Chondrocyte (in vitro differentiated cells): ENCODE results near the gene PTPRG. TPM values are rescaled to one million over a fixed set of nuclear protein-coding genes. Genes with fewer than 3 reads are reported as not detected.

Experiments used
- DNase-seq: peaks from one replicate; pipeline ENCODE4 v3.0.0; 2021; ENCODE audit warnings: mixed read lengths, low spot score
- H3K27ac Mint-ChIP-seq: one replicate; pipeline ENCODE4 v1.8.0; 2021; ENCODE audit warnings: mild to moderate bottlenecking, moderate library complexity, mixed read lengths; ENCODE audit not compliant: unreplicated experiment
- H3K27me3 Mint-ChIP-seq: 2 replicates; pipeline ENCODE4 v1.8.0; 2021; ENCODE audit warnings: low read depth, mixed read lengths
- H3K36me3 Mint-ChIP-seq: 2 replicates; pipeline ENCODE4 v1.8.0; 2021; ENCODE audit warnings: low read depth, mixed read lengths
- H3K4me1 Mint-ChIP-seq: 2 replicates; pipeline ENCODE4 v1.8.0; 2021; ENCODE audit warnings: low read depth, mild to moderate bottlenecking, mixed read lengths
- H3K4me3 Mint-ChIP-seq: one replicate; pipeline ENCODE4 v1.8.0; 2021; ENCODE audit warnings: mild to moderate bottlenecking, moderate library complexity, mixed read lengths; ENCODE audit not compliant: unreplicated experiment
- H3K9me3 Mint-ChIP-seq: 2 replicates; pipeline ENCODE4 v1.8.0; 2021; ENCODE audit warnings: low read depth, mixed read lengths
- total RNA-seq: library from RNA; stranded (reverse); gene quantifications from 3 replicates; pipeline ENCODE4 v1.2.1, GENCODE V29; 2021
- TF ChIP-seq, protein P1 (sequence below): fragments of 200-600 bp; sonication (generic); IDR thresholded peaks from 2 replicates; pipeline ENCODE4 v1.5.0; 2021; ENCODE audit warnings: antibody characterized with exemption, mild to moderate bottlenecking, moderate library complexity

The PTPRG gene
- total RNA-seq, 1 donor from 2014 or later = 45.5 TPM

DNA sequence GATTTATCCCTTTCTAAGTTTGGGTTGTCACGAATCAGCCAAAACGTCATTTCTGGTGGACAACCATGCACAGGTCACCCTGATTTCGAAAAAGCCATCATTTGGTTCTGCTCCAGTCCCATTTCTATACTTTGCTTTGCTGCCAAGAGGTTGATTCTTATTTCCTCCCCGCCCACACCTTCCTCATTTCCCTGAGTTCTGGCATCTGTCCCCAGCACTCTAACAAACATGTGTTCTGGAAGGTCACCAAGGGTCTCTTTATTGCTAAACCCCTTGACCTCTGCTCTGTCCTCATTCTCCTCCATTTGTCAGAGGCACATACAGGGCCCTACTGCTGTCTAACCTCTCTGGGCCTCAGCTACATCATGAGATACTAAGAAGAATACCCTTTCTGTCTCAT, 36.4 kb upstream of the PTPRG start:
- no peaks in the 10 kb centered on the region for H3K4me1 Mint-ChIP-seq
- no peak overlapping the region for H3K4me3 Mint-ChIP-seq
- no peaks in the 10 kb centered on the region for H3K36me3 Mint-ChIP-seq
- H3K27me3 Mint-ChIP-seq = peaks cover 23% of the 10 kb centered on the region
- DNase-seq = no peak
- TF ChIP-seq, protein P1, sequence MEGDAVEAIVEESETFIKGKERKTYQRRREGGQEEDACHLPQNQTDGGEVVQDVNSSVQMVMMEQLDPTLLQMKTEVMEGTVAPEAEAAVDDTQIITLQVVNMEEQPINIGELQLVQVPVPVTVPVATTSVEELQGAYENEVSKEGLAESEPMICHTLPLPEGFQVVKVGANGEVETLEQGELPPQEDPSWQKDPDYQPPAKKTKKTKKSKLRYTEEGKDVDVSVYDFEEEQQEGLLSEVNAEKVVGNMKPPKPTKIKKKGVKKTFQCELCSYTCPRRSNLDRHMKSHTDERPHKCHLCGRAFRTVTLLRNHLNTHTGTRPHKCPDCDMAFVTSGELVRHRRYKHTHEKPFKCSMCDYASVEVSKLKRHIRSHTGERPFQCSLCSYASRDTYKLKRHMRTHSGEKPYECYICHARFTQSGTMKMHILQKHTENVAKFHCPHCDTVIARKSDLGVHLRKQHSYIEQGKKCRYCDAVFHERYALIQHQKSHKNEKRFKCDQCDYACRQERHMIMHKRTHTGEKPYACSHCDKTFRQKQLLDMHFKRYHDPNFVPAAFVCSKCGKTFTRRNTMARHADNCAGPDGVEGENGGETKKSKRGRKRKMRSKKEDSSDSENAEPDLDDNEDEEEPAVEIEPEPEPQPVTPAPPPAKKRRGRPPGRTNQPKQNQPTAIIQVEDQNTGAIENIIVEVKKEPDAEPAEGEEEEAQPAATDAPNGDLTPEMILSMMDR = no peak
- no peaks in the 10 kb centered on the region for H3K9me3 Mint-ChIP-seq
- H3K27ac Mint-ChIP-seq = no peak overlapping the region

GRCh38 chr3:61526308-61526707, 35.1 kb upstream of the PTPRG start:
- no peak for DNase-seq
- no peaks in the 10 kb centered on the region for H3K36me3 Mint-ChIP-seq
- peaks cover 31% of the 10 kb centered on the region for H3K27me3 Mint-ChIP-seq
- no peak overlapping the region for H3K4me3 Mint-ChIP-seq
- TF ChIP-seq, protein P1 = no peak
- no peaks in the 10 kb centered on the region for H3K9me3 Mint-ChIP-seq
- no peaks in the 10 kb centered on the region for H3K4me1 Mint-ChIP-seq
- no peak overlapping the region for H3K27ac Mint-ChIP-seq

GRCh38 chr3:61527011-61527410, 34.4 kb upstream of the PTPRG start:
- Mint-ChIP-seq H3K4me1 (no peaks in the 10 kb centered on the region), H3K4me3 (no peak overlapping the region), H3K36me3 (no peaks in the 10 kb centered on the region), H3K27ac (no peak overlapping the region), H3K27me3 (peaks cover 35% of the 10 kb centered on the region), H3K9me3 (no peaks in the 10 kb centered on the region)
- TF ChIP-seq, protein P1 = no peak
- no peak for DNase-seq

GRCh38 chr3:61530355-61530754, 31.0 kb upstream of the PTPRG start:
- DNase-seq = no peak
- H3K27ac Mint-ChIP-seq = no peak overlapping the region
- H3K36me3 Mint-ChIP-seq = no peaks in the 10 kb centered on the region
- no peaks in the 10 kb centered on the region for H3K4me1 Mint-ChIP-seq
- H3K27me3 Mint-ChIP-seq = peaks cover 32% of the 10 kb centered on the region
- TF ChIP-seq, protein P1 = peak; percentile 77
- no peak overlapping the region for H3K4me3 Mint-ChIP-seq
- no peaks in the 10 kb centered on the region for H3K9me3 Mint-ChIP-seq

DNA sequence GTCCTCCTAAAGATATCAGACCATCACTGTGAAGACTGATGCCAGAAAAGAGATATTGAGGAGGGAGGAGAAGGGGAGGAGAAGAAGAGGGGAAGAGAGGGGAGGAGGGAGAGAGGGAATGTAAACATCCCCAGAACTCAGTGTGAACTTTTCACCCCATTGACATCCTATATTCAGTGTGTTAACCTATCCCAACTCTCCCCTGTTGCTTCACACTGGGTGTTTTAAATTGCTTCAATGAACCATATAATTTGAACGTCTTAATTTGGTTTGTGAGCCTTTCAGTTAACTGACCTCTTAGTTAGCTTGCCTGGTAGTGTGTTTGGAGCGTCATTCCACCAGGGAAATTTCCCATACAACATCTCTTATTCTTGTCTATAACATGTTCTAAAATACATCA, 29.8 kb upstream of the PTPRG start:
- no peaks in the 10 kb centered on the region for H3K9me3 Mint-ChIP-seq
- DNase-seq = no peak
- H3K27ac Mint-ChIP-seq = no peak overlapping the region
- peaks cover 24% of the 10 kb centered on the region for H3K27me3 Mint-ChIP-seq
- H3K36me3 Mint-ChIP-seq = no peaks in the 10 kb centered on the region
- no peak overlapping the region for H3K4me3 Mint-ChIP-seq
- no peaks in the 10 kb centered on the region for H3K4me1 Mint-ChIP-seq
- TF ChIP-seq, protein P1 = no peak
